Spleen (tissue), 7 donors: Measurements from ENCODE around the gene MSH5.

Experiments used
- CTCF ChIP-seq, 11 experiments: fragments of 200-600 bp in 7 of 11; fragments of 450-650 bp in 4 of 11; sonication (generic) in 4 of 11; IDR thresholded peaks in 8 of 11; conservative IDR thresholded peaks in 3 of 11; 1 replicate in 7 of 11; 2 replicates in 4 of 11; pipeline versions ENCODE4 v1.4.0 to v1.8.0; 2016 to 2021; ENCODE audit warnings: antibody characterized with exemption in 11 of 11, inconsistent platforms in 4 of 11, mild to moderate bottlenecking in 1 of 11
- POLR2A ChIP-seq, 3 donors: fragments of 450-650 bp; IDR thresholded peaks; one replicate each; pipeline ENCODE4 v1.5.1; 2017; ENCODE audit warnings: antibody characterized with exemption in 3 of 3, mild to moderate bottlenecking in 1 of 3
- POLR2AphosphoS5 ChIP-seq, 3 donors: sonication (generic); formaldehyde crosslinking; IDR thresholded peaks; one replicate each; pipeline ENCODE4 v1.5.1; 2017; ENCODE audit warnings: antibody characterized with exemption in 3 of 3
- donor health status: DM: no; HTN: no; CAD: no; lungs with moderate emphysema.
- donor health status: DM: no; HTN: no; CAD: no.
- donor health status: DM: no; HTN: no; CAD: no.

DNA sequence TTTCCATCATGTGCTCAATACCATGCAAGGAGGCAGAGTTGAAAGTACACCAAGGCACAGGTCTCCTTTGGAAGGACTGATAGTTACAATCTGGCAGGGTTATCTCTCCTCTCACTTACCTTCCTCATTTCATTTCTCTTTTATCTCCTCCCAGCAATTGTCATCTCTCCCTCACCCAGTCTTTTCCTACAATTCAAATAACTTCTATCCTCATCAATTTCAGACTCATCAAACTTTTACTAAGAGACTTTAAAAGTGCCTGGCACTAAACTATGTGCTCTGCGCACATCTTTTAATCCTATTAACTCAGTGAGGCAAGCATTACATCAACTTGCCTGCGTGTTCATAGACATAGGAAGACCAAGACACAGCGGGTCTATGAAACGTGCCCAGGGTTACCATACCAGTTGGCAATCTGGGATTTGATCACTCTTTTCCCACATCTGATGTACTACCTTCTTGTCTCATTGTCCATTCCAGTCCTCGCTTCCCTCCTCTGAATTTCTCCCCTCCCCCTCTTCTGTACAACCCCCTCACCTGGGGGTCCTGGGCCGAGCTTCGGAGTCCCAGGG lies 54.6 kb downstream of the MSH5 start:
- TF ChIP-seq CTCF (IDR thresholded peaks at IDR 0.05 in 8 of 11, conservative IDR thresholded peaks at IDR 0.05 in 3 of 11) (no peak), POLR2AphosphoS5 (IDR thresholded peaks at IDR 0.05) (no peak), POLR2A (IDR thresholded peaks at IDR 0.05) (peak in 1 of 3 donors; percentile 11)
